H1 (cell line): ENCODE measurements around the gene TPSG1. TPM values are rescaled to one million over a fixed set of nuclear protein-coding genes. Genes with fewer than 3 reads are reported as not detected.
"Not testable (repeated sequence)": the region's sequence is repeated elsewhere in the genome, so short reads cannot be mapped to it uniquely, and the experiment has no call there.

Source experiments
- CTCF ChIA-PET: fragments of 300-600 bp; sonication (Branson Sonifier 250); formaldehyde crosslinking; loops from one replicate; lab custom pipeline; 2021; ENCODE audit not compliant: partially characterized antibody; lab: Charles Lee
- POLR2A ChIA-PET: fragments of 300-600 bp; sonication (Branson Sonifier 250); formaldehyde crosslinking; loops from one replicate; lab custom pipeline; 2021; ENCODE audit warnings: inconsistent platforms; ENCODE audit not compliant: partially characterized antibody; lab: Charles Lee
- DNase-seq, 2 experiments: peaks; one replicate each; pipeline versions ENCODE4 v3.0.0 to v3.0.0-alpha.2; 2010 to 2022; ENCODE audit warnings: low spot score in 2 of 2, low read depth in 1 of 2, mixed read lengths in 1 of 2
- FAIRE-seq: peaks from 2 replicates; lab custom pipeline; 2011; peaks lifted over from hg19 to GRCh38; lab: Jason Lieb, UNC
- H2AFZ ChIP-seq: 2 replicates; pipeline ENCODE4 v1.8.1; 2012; ENCODE audit warnings: low read length, inconsistent platforms
- H2AK5ac ChIP-seq: 2 replicates; pipeline ENCODE4 v1.6.1; 2013; ENCODE audit warnings: low read depth, low read length
- H2BK120ac ChIP-seq: replicated peaks from 2 replicates; pipeline ENCODE3; 2013; ENCODE audit warnings: low read depth, low read length, inconsistent platforms
- H2BK12ac ChIP-seq: 2 replicates; pipeline ENCODE4 v1.6.1; 2013; ENCODE audit warnings: low read depth, low read length
- H2BK15ac ChIP-seq: 2 replicates; pipeline ENCODE4 v1.6.1; 2013; ENCODE audit warnings: low read length
- H2BK20ac ChIP-seq: 2 replicates; pipeline ENCODE4 v1.6.1; 2013; ENCODE audit warnings: low read length
- H2BK5ac ChIP-seq: 2 replicates; pipeline ENCODE4 v1.6.1; 2013; ENCODE audit warnings: low read depth, low read length
- H3K14ac ChIP-seq: 2 replicates; pipeline ENCODE4 v1.6.1; 2013; ENCODE audit warnings: inconsistent platforms; ENCODE audit not compliant: insufficient read length
- H3K18ac ChIP-seq: 2 replicates; pipeline ENCODE4 v1.6.1; 2013; ENCODE audit warnings: low read length; ENCODE audit errors: extremely low read depth
- H3K23ac ChIP-seq: 2 replicates; pipeline ENCODE4 v1.6.1; 2013; ENCODE audit warnings: inconsistent platforms; ENCODE audit not compliant: insufficient read length
- H3K23me2 ChIP-seq: 2 replicates; pipeline ENCODE4 v1.6.1; 2013; ENCODE audit warnings: low read depth, low read length
- H3K27ac ChIP-seq: 2 replicates; pipeline ENCODE4 v1.6.1; 2011; ENCODE audit warnings: low read depth, low read length, inconsistent platforms
- H3K27me3 ChIP-seq, 4 experiments: replicated peaks in 1 of 4; 1 replicate in 1 of 4; 2 replicates in 3 of 4; pipeline versions ENCODE4 v1.6.1 to v1.8.1; 2011 to 2013; ENCODE audit warnings: low read length in 3 of 4, mild to moderate bottlenecking in 3 of 4, inconsistent platforms in 2 of 4, mixed read lengths in 2 of 4, moderate library complexity in 1 of 4; ENCODE audit not compliant: control insufficient read depth in 3 of 4, insufficient read depth in 3 of 4; ENCODE audit errors: extremely low read depth in 1 of 4
- H3K36me3 ChIP-seq, 4 experiments: 2 replicates each; pipeline versions ENCODE4 v1.6.1 to v1.8.1; 2011 to 2013; ENCODE audit warnings: mild to moderate bottlenecking in 4 of 4, low read length in 3 of 4, moderate library complexity in 2 of 4, control low read depth in 1 of 4, inconsistent platforms in 1 of 4; ENCODE audit not compliant: insufficient read depth in 4 of 4, control insufficient read depth in 2 of 4
- H3K4ac ChIP-seq: replicated peaks from 2 replicates; pipeline ENCODE3; 2013; ENCODE audit warnings: low read length, low read depth, mixed read lengths, inconsistent platforms; ENCODE audit not compliant: insufficient read length
- H3K4me1 ChIP-seq, 4 experiments: replicated peaks in 1 of 4; 1 replicate in 1 of 4; 2 replicates in 3 of 4; pipeline versions ENCODE4 v1.6.1 to v1.8.1; 2011 to 2013; ENCODE audit warnings: low read length in 3 of 4, inconsistent platforms in 2 of 4, mixed read lengths in 1 of 4; ENCODE audit not compliant: insufficient read depth in 4 of 4, control insufficient read depth in 3 of 4
- H3K4me2 ChIP-seq, 2 experiments: 2 replicates each; pipeline versions ENCODE4 v1.6.1 to v1.8.1; 2011 to 2013; ENCODE audit warnings: low read depth in 2 of 2, low read length in 2 of 2, control low read depth in 1 of 2, inconsistent platforms in 1 of 2, mild to moderate bottlenecking in 1 of 2; ENCODE audit not compliant: insufficient read depth in 1 of 2
- H3K4me3 ChIP-seq, 4 experiments: fragments of 200-600, 300-600 bp in 1 of 4; sonication (generic), shearing (Covaris generic), sonication (Bioruptor Twin) in 1 of 4; 2 replicates each; pipeline versions ENCODE4 v1.5.1 to v1.8.1; 2011 to 2016; ENCODE audit warnings: low read length in 4 of 4, low read depth in 3 of 4, control low read depth in 2 of 4, inconsistent platforms in 2 of 4, mild to moderate bottlenecking in 2 of 4, mixed read lengths in 1 of 4, moderate library complexity in 1 of 4; ENCODE audit not compliant: insufficient read depth in 2 of 4; ENCODE audit errors: extremely low read depth in 1 of 4
- H3K56ac ChIP-seq: replicated peaks from 2 replicates; pipeline ENCODE3; 2013; ENCODE audit warnings: low read depth, mild to moderate bottlenecking, mixed read lengths, low read length, inconsistent platforms; ENCODE audit not compliant: insufficient read length
- H3K79me1 ChIP-seq: 2 replicates; pipeline ENCODE4 v1.6.1; 2013; ENCODE audit warnings: low read depth, low read length, control low read depth
- H3K79me2 ChIP-seq, 2 experiments: 2 replicates each; pipeline versions ENCODE4 v1.6.1 to v1.8.1; 2012 to 2013; ENCODE audit warnings: low read length in 2 of 2, mild to moderate bottlenecking in 2 of 2, inconsistent platforms in 1 of 2; ENCODE audit not compliant: insufficient read depth in 2 of 2, control insufficient read depth in 1 of 2
- H3K9ac ChIP-seq, 4 experiments: replicated peaks in 1 of 4; 1 replicate in 1 of 4; 2 replicates in 3 of 4; pipeline versions ENCODE4 v1.6.1 to v1.8.1; 2011 to 2013; ENCODE audit warnings: low read depth in 3 of 4, low read length in 3 of 4, control low read depth in 2 of 4, mild to moderate bottlenecking in 2 of 4, moderate library complexity in 2 of 4, inconsistent platforms in 1 of 4; ENCODE audit errors: extremely low read depth in 1 of 4
- H3K9me3 ChIP-seq, 2 experiments: 2 replicates each; pipeline versions ENCODE4 v1.6.1 to v1.8.1; 2012 to 2013; ENCODE audit warnings: mild to moderate bottlenecking in 2 of 2, moderate library complexity in 2 of 2, control low read depth in 1 of 2, inconsistent platforms in 1 of 2, low read depth in 1 of 2, low read length in 1 of 2, mixed read lengths in 1 of 2; ENCODE audit not compliant: insufficient read depth in 2 of 2
- H4K20me1 ChIP-seq, 2 experiments: replicated peaks in 1 of 2; 2 replicates each; pipeline versions ENCODE3 to v1.8.1; 2011 to 2013; ENCODE audit warnings: inconsistent platforms in 2 of 2, low read length in 2 of 2, mild to moderate bottlenecking in 1 of 2; ENCODE audit not compliant: insufficient read depth in 2 of 2, control insufficient read depth in 1 of 2
- H4K5ac ChIP-seq: 2 replicates; pipeline ENCODE4 v1.6.1; 2013; ENCODE audit warnings: low read length, low read depth, mixed read lengths, inconsistent platforms; ENCODE audit not compliant: insufficient read length
- H4K8ac ChIP-seq: 2 replicates; pipeline ENCODE4 v1.8.0; 2013; ENCODE audit warnings: mild to moderate bottlenecking, moderate library complexity, low read length, inconsistent platforms; ENCODE audit not compliant: insufficient read depth; ENCODE audit errors: extremely low read depth
- H4K91ac ChIP-seq: replicated peaks from 2 replicates; pipeline ENCODE3; 2013; ENCODE audit warnings: low read length, mixed read lengths, inconsistent platforms; ENCODE audit not compliant: insufficient read length
- WGBS, 2 experiments: shearing (Covaris generic) in 1 of 2; methylation state at CpG; one replicate each; pipeline versions ENCODE4 v1.1.6 to v1.1.7; 2013 to 2015; ENCODE audit warnings: low lambda C conversion rate in 2 of 2, mixed read lengths in 2 of 2, inconsistent platforms in 1 of 2, low coverage in 1 of 2, missing lambda C conversion rate in 1 of 2; ENCODE audit not compliant: insufficient replicate concordance in 2 of 2, insufficient coverage in 1 of 2, insufficient read length in 1 of 2; ENCODE audit errors: extremely low coverage in 1 of 2, missing lambda C conversion rate in 1 of 2; 5-methylcytosine and 5-hydroxymethylcytosine counted together
- polyA plus RNA-seq, 7 experiments: library from polyadenylated mRNA; depleted of rRNA in 3 of 7; stranded (reverse) in 5 of 7; unstranded in 2 of 7; fragments of >200 nt in 5 of 7; fragments of 200-250 nt in 2 of 7; gene quantifications; 1 replicate in 5 of 7; 2 replicates in 1 of 7; 4 replicates in 1 of 7; pipeline versions ENCODE4 v1.2.1 to v1.2.3, GENCODE V29; 2011 to 2013; ENCODE audit warnings: missing spikeins in 2 of 7, mixed read lengths in 2 of 7
- total RNA-seq: library from RNA; stranded (reverse); fragmentation: NEBNext Ultra II Directional; extraction: Animal tissue kit (Norgen Biotek cat#: 25700); gene quantifications from 2 replicates; pipeline ENCODE4 v1.2.1, GENCODE V29; 2021

The TPSG1 gene
- total and polyA plus RNA-seq, 2 of the 8 experiments (the other 6 are each of a cell fraction or from before 2014, with no cell fraction given) = not detected

DNA sequence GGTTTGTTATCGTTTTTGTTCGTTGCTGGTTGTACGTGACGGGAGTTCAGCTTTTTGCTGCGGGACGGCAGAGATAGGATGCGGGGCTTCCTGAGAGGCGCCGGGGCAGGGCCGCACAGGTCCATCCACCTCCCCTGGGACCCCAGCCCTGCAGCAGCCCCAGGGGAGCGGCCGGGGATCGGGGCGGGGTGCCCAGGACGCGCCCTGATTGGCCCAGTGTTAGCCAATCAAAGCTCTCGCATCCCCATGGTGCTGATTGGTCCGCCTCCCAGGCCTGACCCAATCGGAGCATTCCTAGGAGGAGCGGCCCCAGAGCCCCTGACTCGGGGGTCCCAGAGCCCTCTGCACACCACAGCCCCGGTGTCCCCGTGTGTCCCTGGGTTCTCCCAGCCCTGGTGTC, 13.8 kb upstream of the TPSG1 start:
- not testable (repeated sequence) for FAIRE-seq

More for the DNA sequence above, 13.8 kb upstream of the TPSG1 start:
- H2BK120ac ChIP-seq, H2BK5ac ChIP-seq, H4K91ac ChIP-seq, H3K4me3 ChIP-seq, H2AK5ac ChIP-seq, H3K4me1 ChIP-seq, H3K56ac ChIP-seq, H4K5ac ChIP-seq, H3K14ac ChIP-seq, H2BK15ac ChIP-seq, H3K36me3 ChIP-seq, H3K4me2 ChIP-seq, DNase-seq, H3K27me3 ChIP-seq, H2BK20ac ChIP-seq, POLR2A ChIA-PET, H3K79me1 ChIP-seq, H3K23ac ChIP-seq, H4K20me1 ChIP-seq, H3K4ac ChIP-seq, H2BK12ac ChIP-seq, H3K9me3 ChIP-seq, H3K27ac ChIP-seq, H3K9ac ChIP-seq, H3K79me2 ChIP-seq, H2AFZ ChIP-seq, H3K23me2 ChIP-seq, H3K18ac ChIP-seq: not testable (repeated sequence)
- WGBS, 2 experiments = 85% methylated on average over 17 of the region's 23 CpGs; no CpG with 5 or more reads in 1 of the 2 experiments
- peak overlapping the region; percentile 68; the same call in 1 of the 2 replicates for H4K8ac ChIP-seq
- CTCF ChIA-PET = interaction anchor here (0.8 to 0.9 kb wide), 2 partner anchors 136 to 454 kb away, joined by 3 read pairs; no protein-coding TSS in a partner anchor
